OCI-M2 (cell line): Measurements from ENCODE around the gene SCAMP5.

Experiments used
- DNase-seq: peaks from one replicate; lab custom pipeline; 2025; ENCODE audit not compliant: unreplicated experiment; lab: John Stamatoyannopoulos, UW

SCAMP5 gene

GRCh38 chr15:74995182-74995778 lies at the start of gene SCAMP5:
Gene SCAMP5, plus strand, starts transcription at chr15:74995563. Its CDS starts 16,277 bp downstream, at chr15:75011840.
- DNase-seq = peak; percentile 58

GRCh38 chr15:74950078-74950908 lies 45.1 kb upstream of the SCAMP5 start:
- peak; percentile 57 for DNase-seq

GRCh38 chr15:74951006-74951405 lies 44.4 kb upstream of the SCAMP5 start:
- DNase-seq = no peak

DNA sequence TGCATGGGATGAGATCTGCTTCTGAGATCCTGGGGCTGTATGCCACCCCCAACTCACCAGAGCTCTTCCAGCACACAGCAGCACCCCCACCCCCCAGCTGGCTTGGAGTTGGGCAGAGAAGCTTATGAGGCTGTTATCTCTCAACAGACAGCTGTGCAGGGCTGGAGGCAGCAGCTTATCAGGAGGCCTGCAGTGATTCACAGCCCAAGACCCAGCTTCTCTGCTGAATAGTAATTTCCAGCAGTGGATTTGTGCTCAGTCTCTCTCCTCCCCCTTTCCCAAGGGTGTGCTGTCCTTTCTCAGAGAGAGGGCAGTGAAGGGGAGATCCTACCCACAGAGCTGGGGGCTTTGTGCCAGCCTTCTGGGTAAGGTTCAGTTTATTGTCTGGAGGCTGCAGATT lies 40.8 kb upstream of the SCAMP5 start:
- peak; percentile 81 for DNase-seq

- no peak for DNase-seq
These were observed 40.3 kb upstream of the SCAMP5 start for GRCh38 chr15:74955017-74955416.

GRCh38 chr15:74955796-74956647 lies 39.3 kb upstream of the SCAMP5 start:
- DNase-seq = no peak

DNA sequence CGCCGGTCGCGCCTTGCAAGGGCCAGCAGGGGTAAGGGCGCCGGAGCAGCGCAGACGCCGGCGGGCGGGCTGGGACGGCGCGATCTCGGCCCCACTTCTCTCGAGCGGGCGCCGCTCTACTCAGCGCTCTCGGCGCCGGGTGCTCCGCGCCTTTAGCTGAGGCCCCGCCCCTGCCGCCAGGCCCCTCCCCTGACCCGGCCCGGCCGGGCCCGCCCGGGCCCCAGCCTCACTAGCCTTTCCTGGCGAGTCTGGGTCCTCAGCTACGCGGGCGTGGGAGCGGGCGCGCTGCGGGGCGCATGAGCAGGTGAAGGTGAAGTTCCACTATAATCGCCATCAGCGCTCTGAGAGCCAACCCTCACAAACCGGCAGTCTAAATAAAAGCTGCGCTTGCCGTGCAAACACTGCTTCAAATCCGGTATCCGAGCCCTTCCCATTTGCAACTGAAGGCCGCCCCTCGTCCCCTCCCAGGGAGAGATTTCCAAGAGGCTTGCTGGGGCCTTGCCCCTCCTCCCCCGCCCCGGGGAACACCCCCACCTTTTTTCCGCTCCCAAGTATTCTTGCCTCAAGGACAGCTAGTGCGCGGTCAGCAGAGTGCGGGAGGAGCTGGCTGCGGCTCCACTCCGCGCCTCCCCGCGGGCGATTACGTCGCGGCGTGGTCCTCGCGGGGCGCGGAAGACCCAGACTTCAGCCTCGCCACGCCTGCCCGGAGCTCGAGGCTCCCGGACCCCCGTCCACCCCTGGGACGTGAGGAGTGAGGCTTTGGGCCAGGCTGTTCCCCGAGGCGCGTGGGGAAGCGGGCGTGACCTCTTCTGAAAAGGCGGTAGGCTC lies 38.5 kb upstream of the SCAMP5 start, which contains the start of gene RPP25:
Gene RPP25 (minus strand): TSS at position 125 of the 828 bp plus-strand sequence. CDS start 189 bp downstream, outside the sequence.
- peak; percentile 18 for DNase-seq

DNA sequence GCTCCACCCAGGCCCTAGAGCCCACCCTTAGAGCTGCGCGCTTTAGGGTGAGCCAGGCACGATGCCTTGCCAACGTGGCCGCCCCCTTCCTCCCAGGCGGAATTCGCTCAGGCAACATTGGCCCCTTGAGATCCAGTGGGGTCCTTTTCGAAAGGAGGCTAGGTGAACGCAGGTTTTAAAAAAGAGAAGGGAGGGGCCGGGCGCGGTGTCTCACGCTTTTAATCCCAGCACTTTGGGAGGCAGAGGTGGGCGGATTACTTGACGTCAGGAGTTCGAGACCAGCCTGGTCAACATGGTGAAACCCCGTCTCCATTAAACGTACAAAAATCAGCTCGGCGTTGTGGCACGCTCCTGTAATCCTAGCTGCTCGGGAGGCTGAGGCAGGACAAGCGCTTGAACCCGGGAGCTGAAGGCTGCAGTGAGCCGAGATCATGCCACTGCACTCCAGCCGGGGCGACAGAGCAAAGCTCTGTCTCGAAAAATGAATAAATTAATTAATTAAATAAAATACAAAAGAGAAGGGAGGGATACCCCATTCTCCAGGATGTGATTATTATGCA lies 37.8 kb upstream of the SCAMP5 start:
- DNase-seq = no peak

DNA sequence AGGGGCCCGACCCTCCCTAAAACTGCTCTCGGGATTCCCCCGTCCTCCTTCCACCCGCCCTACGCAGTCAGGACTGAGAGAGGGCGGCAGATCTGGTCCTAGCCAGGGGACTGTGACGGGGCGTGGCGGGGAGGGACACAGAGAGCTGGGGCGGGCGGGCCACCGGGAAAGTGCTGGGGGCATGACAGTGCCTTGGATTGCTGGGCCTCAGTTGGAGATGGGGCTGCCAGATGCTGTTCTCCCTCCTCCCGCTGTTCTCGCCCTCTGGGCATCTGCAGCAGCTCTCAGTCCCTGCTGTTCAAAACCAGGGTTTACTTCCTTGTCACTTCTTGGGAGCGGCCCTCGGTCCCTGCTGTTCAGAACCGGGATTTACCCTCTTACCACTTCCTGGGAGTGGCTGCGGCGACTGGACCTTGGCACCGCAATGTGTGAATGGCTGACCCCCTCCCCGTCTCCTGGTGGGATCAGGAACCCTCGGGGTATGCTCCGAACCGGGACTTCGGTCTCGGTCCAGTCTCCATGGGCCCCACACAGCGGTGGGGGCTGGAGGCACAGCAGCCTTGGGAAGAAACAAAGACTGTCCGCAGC lies 36.9 kb upstream of the SCAMP5 start:
- no peak for DNase-seq

DNA sequence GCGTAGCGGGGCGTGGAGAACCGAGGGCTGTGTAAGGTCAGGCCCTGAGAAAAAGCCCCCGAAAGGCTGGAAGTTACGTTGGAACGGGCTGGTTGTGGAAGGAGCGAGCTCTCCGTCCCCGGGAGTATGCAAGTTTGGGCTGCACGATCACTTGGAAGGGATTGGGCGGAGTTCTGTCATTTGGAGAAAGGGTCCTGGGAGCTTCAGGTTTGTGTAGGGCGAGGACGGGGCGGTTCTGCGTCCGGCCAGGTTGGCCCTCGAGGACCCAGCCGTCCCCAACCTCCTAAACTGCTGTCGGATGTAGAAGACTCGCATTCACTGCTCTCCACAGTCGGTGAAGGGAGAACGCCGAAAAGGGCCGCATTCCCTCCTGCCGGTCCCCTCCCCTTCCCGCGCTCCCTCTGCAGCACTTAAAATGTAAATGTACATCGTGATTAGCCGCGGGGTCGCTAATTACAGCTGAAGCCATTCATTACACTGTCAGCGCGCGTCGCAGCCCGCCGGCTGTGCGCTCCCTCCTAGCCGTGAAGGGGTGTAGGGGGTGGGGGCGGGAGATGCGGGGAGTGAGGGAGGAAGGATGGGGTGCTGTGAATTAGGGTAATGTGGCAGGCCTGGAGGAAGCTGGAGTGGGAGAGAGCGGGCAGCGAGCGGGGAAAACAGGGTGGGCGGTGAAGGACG lies 36.3 kb upstream of the SCAMP5 start:
- DNase-seq = no peak

- no peak for DNase-seq
These were observed 35.8 kb upstream of the SCAMP5 start for GRCh38 chr15:74959586-74959939.

DNA sequence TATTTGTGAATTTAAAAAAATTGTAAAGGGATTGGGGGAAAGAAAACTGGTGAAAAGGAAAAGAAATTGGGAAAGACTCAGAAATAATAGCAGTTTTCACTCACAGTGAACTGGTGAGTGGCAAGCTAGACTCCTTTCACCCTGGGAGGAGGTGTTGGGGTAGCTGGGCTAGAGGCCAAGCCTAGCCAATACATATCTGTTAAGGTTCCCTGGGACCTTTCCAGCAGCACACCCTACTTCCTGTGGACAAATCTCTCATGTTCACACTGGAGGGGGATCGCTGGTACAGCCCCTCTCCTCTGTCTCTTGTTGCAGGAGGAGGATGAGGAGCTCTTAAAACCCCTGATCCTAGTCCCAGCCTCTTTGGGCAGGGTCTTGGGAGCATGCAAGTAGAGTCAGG lies 35.1 kb upstream of the SCAMP5 start:
- no peak for DNase-seq

DNA sequence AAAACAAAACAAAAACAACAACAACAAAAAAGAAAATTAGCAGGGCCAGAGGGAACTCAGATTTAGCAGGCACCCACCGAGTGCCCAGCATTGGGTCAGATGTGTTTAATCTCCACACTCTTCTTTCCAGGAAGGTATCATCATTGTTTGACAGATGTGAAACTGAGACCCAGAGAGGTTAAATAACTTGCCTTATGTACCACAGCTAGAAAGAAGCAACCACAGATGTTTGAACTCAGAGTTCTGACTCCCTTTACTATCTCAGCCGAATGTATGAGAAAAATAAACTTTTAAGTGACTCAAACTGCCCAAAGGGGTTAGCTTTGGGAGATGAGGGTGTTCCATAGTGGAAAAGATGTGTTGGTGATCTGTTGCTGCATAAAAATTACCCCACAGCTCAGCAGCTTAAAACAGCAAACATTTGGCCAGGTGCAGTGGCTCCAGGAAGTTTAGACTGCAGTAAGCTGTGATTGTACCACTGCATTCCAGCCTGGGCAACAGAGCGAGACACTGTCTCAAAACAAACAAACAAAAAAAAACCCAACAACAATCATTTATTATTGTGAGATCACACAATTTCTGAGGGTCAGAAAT lies 34.3 kb upstream of the SCAMP5 start:
- DNase-seq = no peak

DNA sequence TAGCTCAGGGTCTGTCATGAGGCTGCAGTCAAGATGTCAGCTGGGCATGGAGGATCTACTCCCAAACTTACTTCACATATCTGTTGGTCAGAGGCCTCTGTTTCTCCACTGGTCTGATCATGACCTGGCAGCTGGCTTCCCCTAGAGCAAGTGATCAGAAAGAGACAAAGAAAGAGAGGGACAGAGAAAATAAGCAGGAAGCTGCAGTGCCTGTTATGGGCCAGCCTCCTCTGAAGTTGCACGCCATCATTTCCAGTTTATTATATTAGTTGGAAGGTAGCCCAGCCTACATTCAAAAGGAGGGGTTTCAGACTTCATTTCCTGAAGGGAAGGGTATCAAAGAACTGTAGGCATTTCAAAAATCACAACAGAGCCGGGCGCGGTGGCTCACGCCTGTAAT lies 33.7 kb upstream of the SCAMP5 start:
- DNase-seq = no peak

DNA sequence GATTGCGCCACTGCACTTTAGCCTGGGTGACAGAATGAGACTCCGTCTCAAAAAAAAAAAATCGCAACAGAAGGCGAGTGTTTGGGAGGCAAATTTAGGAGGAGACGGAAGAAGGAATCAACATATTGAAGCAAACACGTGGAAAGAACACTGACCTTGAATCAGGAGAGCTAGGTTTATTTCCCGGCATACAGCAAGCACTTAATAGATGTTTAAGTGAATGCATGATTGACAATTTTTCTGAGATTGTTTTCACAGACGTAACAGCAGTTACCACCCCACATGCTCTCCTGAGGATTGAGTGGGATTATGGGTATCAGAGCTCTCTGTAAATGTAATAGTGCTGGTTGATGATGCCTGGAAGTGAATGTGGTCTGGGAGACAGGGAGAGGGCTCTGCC lies 33.1 kb upstream of the SCAMP5 start:
- no peak for DNase-seq

DNA sequence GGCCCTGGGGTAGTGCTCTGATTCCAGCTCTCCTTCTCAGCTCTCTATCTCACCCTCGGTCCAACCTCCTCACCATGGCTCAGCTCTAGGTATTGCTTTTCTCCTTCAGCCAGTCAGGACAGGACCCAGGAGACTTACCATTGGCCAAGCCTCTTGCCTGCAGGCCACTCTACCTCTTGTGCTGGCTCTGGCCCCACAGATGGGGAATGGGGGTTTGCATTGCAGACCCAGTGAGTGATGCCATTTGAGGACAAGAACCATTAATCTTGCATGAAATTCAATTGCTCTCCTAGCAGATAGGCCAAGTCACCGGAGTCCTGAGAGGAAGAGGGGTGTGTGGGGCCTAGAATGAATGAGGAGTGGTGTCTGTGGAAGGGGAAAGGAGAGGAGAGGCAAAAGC lies 32.7 kb upstream of the SCAMP5 start:
- DNase-seq = no peak

GRCh38 chr15:74963213-74963612 lies 32.1 kb upstream of the SCAMP5 start:
- DNase-seq = no peak

GRCh38 chr15:74964794-74965193 lies 30.6 kb upstream of the SCAMP5 start:
- DNase-seq = no peak

GRCh38 chr15:74967670-74968069 lies 27.7 kb upstream of the SCAMP5 start:
- DNase-seq = no peak
